Epithelial cell of proximal tubule (primary cell): ENCODE results near the gene CCK. TPM values are rescaled to one million over a fixed set of nuclear protein-coding genes. Genes with fewer than 3 reads are reported as not detected.

Source experiments
- DNase-seq: peaks from one replicate; pipeline ENCODE4 v3.0.0-alpha.2; 2011; ENCODE audit warnings: low read depth
- H3K4me3 ChIP-seq: 2 replicates; pipeline ENCODE4 v1.5.1; 2011; ENCODE audit warnings: low read depth, mild to moderate bottlenecking, low read length
- CTCF ChIP-seq: conservative IDR thresholded peaks from 2 replicates; pipeline ENCODE4 v1.5.1; 2012; ENCODE audit warnings: low read depth, mild to moderate bottlenecking, low read length
- total RNA-seq: library from RNA; depleted of rRNA; stranded (reverse); fragments of >200 nt; gene quantifications from 2 replicates; pipeline ENCODE4 v1.2.3, GENCODE V29; 2015

Gene CCK
- total RNA-seq, 1 donor from 2014 or later: 0.63 TPM

- no peak for DNase-seq
- no peak overlapping the region for H3K4me3 ChIP-seq
- TF ChIP-seq CTCF: no peak
Measured at GRCh38 chr3:42235532-42235931, 30.5 kb downstream of the CCK start.

- DNase-seq: no peak
- H3K4me3 ChIP-seq: no peak overlapping the region
- TF ChIP-seq CTCF: no peak
Measured at GRCh38 chr3:42230860-42231259, 35.1 kb downstream of the CCK start.

DNA sequence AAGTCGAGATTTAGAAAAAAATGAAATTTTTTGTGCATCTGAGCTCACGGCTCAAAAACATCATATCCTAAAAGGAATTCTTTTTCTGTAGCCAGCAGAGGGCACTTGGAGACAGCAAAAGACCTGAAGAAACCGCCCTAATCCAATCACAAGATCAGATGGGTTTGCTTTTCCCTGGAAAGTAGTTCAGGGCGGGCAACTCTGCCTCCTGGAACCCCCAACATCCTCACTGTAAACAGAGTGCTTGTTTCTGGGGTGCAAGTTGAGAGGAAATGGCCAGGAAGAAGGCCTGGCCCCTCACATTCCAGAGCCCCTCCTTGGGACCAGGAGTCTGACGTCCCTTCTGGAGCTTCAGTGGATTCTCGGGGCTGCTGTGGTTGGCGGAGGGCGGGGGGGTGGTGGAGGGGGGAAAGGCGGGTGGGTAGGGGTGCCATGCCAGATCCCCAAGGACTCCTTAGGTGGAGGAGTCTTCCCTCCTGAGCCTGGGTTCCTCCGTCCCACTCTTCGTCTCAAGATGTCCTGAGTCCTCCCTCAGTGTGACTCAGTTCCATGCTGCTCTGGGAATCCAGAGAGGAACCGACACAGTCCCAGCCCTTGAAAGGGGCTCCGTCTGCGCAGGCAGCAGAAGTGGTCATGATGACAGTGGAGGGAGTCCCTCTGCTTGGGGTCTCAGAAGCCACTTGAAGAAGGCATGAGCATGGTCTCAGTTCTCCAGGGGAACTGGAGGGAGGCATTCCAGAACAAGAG lies 35.9 kb downstream of the CCK start:
- H3K4me3 ChIP-seq: no peak overlapping the region
- DNase-seq: no peak
- peak; percentile 69 for TF ChIP-seq CTCF

- H3K4me3 ChIP-seq: no peak overlapping the region
- no peak for TF ChIP-seq CTCF
- DNase-seq: no peak
Measured at GRCh38 chr3:42229266-42229941, 36.6 kb downstream of the CCK start.

- no peak for DNase-seq
- TF ChIP-seq CTCF: peak; percentile 41
- H3K4me3 ChIP-seq: no peak overlapping the region
Measured at GRCh38 chr3:42228796-42229195, 37.2 kb downstream of the CCK start.

DNA sequence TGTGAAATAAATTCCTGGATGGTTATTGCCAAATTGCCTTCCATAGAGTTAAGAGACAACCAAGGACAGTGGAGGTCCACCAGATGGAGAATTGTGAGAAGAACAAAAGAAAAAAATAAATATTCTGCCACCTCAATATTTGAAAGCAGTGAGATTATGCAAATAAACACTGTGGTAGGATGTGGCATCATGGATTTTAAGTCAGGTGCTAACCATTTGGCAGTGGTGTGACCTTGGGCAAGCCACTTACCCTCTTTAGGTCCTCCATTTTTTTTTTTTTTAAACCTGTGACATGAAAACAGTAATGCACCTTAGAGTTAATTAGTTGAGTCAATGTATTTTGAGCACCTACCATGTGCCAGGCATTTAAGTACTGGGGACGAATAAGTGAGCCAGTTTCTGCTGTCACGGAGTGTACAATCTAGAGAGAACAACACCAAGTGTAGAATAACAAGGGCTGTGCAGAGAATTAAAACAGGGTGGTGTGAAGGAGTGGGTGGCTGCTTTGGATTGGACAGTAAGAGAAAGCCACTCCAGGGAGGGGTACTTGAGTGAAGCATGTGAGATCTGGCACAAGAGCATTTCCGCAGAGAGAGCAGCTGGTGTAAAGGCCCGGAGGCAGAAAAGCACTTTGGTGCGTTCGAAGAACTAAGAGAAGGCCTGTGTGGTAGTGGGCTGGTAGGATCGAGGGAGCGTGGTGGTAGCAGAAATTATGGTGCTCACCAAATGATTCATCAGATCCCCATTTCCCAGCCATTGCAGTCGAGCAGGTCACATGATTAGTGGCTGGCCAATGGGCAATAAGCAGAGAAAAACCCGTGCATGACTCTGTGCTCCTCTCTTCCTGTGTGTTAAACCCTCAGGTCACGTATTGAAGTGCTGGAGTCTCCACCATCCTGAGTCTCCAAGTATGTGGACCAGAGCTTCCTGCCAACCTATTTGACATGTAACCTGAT lies 39.2 kb downstream of the CCK start:
- H3K4me3 ChIP-seq: no peak overlapping the region
- no peak for TF ChIP-seq CTCF
- DNase-seq: no peak
